Measurements from ENCODE around the gene XPC.

XPC gene

GRCh38 chr3:14137004-14137403 lies 41.4 kb downstream of the XPC start:
- Histone ChIP-seq H2AFZ (ENCODE audit: low read length) (no peak overlapping the region), H3K36me3 (ENCODE audit: insufficient read depth, low read length) (peaks cover 43% of the 10 kb centered on the region), H3K9me2 (ENCODE audit: low read depth, low read length) (no peaks in the 10 kb centered on the region), H4K20me1 (ENCODE audit: insufficient read depth, low read length) (no peaks in the 10 kb centered on the region), H3K27ac (ENCODE audit: low read depth, low read length, poor library complexity, severe bottlenecking) (no peak overlapping the region), H3K27me3 (ENCODE audit: insufficient read depth, low read length) (no peaks in the 10 kb centered on the region), H3K4me1 (ENCODE audit: insufficient read depth, low read length, severe bottlenecking) (no peaks in the 10 kb centered on the region), H3K4me2 (ENCODE audit: low read length) (no peak overlapping the region), H3K9me3 (ENCODE audit: low read length) (no peaks in the 10 kb centered on the region), H3K79me2 (ENCODE audit: insufficient read depth, low read length) (no peaks in the 10 kb centered on the region), H3K4me3 (ENCODE audit: low read depth, low read length, poor library complexity, severe bottlenecking) (no peak overlapping the region), H3F3A (ENCODE audit: insufficient read depth, low read length) (no peaks in the 10 kb centered on the region), H3K9ac (ENCODE audit: low read length) (no peak overlapping the region)
- TF ChIP-seq CTCF (IDR thresholded peaks at IDR 0.05; ENCODE audit: low read length), result no peak
- TF ChIP-seq EZH2 (IDR thresholded peaks at IDR 0.05; ENCODE audit: borderline replicate concordance, low read length), result no peak

- no peaks in the 10 kb centered on the region for H4K20me1 ChIP-seq (ENCODE audit: insufficient read depth, low read length)
- H3K36me3 ChIP-seq (ENCODE audit: insufficient read depth, low read length), result peaks cover 52% of the 10 kb centered on the region
Observed at GRCh38 chr3:14135581-14135980, 42.8 kb downstream of the XPC start.

GRCh38 chr3:14134291-14134690 lies 44.1 kb downstream of the XPC start:
- Histone ChIP-seq H3K4me3 (ENCODE audit: low read depth, low read length, poor library complexity, severe bottlenecking) (no peak overlapping the region), H3K27me3 (ENCODE audit: insufficient read depth, low read length) (no peaks in the 10 kb centered on the region), H3K79me2 (ENCODE audit: insufficient read depth, low read length) (no peaks in the 10 kb centered on the region), H3K4me1 (ENCODE audit: insufficient read depth, low read length, severe bottlenecking) (no peaks in the 10 kb centered on the region), H3K9me2 (ENCODE audit: low read depth, low read length) (no peaks in the 10 kb centered on the region), H3K4me2 (ENCODE audit: low read length) (no peak overlapping the region), H3K27ac (ENCODE audit: low read depth, low read length, poor library complexity, severe bottlenecking) (no peak overlapping the region), H3K36me3 (ENCODE audit: insufficient read depth, low read length) (peaks cover 59% of the 10 kb centered on the region), H4K20me1 (ENCODE audit: insufficient read depth, low read length) (no peaks in the 10 kb centered on the region), H3K9ac (ENCODE audit: low read length) (no peak overlapping the region), H3K9me3 (ENCODE audit: low read length) (no peaks in the 10 kb centered on the region), H3F3A (ENCODE audit: insufficient read depth, low read length) (no peaks in the 10 kb centered on the region), H2AFZ (ENCODE audit: low read length) (no peak overlapping the region)
- TF ChIP-seq CTCF (IDR thresholded peaks at IDR 0.05; ENCODE audit: low read length) (no peak), EZH2 (IDR thresholded peaks at IDR 0.05; ENCODE audit: borderline replicate concordance, low read length) (no peak)

More at GRCh38 chr3:14135581-14135980, 42.8 kb downstream of the XPC start:
- H3K9me3 ChIP-seq (ENCODE audit: low read length), result no peaks in the 10 kb centered on the region
- TF ChIP-seq CTCF (IDR thresholded peaks at IDR 0.05; ENCODE audit: low read length), result no peak
- no peak for TF ChIP-seq EZH2 (IDR thresholded peaks at IDR 0.05; ENCODE audit: borderline replicate concordance, low read length)
- no peaks in the 10 kb centered on the region for H3K79me2 ChIP-seq (ENCODE audit: insufficient read depth, low read length)
- H2AFZ ChIP-seq (ENCODE audit: low read length), result no peak overlapping the region
- no peak overlapping the region for H3K27ac ChIP-seq (ENCODE audit: low read depth, low read length, poor library complexity, severe bottlenecking)
- no peaks in the 10 kb centered on the region for H3K9me2 ChIP-seq (ENCODE audit: low read depth, low read length)
- H3K4me2 ChIP-seq (ENCODE audit: low read length), result no peak overlapping the region
- no peaks in the 10 kb centered on the region for H3K4me1 ChIP-seq (ENCODE audit: insufficient read depth, low read length, severe bottlenecking)
- no peak overlapping the region for H3K4me3 ChIP-seq (ENCODE audit: low read depth, low read length, poor library complexity, severe bottlenecking)
- no peak overlapping the region for H3K9ac ChIP-seq (ENCODE audit: low read length)
- H3F3A ChIP-seq (ENCODE audit: insufficient read depth, low read length), result no peaks in the 10 kb centered on the region
- no peaks in the 10 kb centered on the region for H3K27me3 ChIP-seq (ENCODE audit: insufficient read depth, low read length)
